H9 (cell line): Measurements from ENCODE around the gene RC3H1. TPM values are rescaled to one million over a fixed set of nuclear protein-coding genes. Genes with fewer than 3 reads are reported as not detected.

ENCODE experiments used
- DNase-seq: peaks from one replicate; pipeline ENCODE4 v3.0.0-alpha.2; 2017
- H2AFZ ChIP-seq: one replicate; pipeline ENCODE4 v1.6.1; 2013; ENCODE audit warnings: mild to moderate bottlenecking, low read length, control low read depth, moderate library complexity
- H2AK5ac ChIP-seq: 2 replicates; pipeline ENCODE4 v1.6.1; 2013; ENCODE audit warnings: low read length, control low read depth, mixed read lengths; ENCODE audit not compliant: insufficient read length
- H2BK120ac ChIP-seq: one replicate; pipeline ENCODE4 v1.6.1; 2013; ENCODE audit warnings: low read depth, mild to moderate bottlenecking, low read length, control low read depth, inconsistent platforms; ENCODE audit not compliant: poor library complexity, severe bottlenecking
- H2BK12ac ChIP-seq: 2 replicates; pipeline ENCODE4 v1.6.1; 2013; ENCODE audit warnings: low read length, control low read depth, mixed read lengths, low read depth; ENCODE audit not compliant: insufficient read length
- H2BK15ac ChIP-seq: 2 replicates; pipeline ENCODE4 v1.6.1; 2013; ENCODE audit warnings: low read depth, low read length, control low read depth
- H2BK20ac ChIP-seq: one replicate; pipeline ENCODE4 v1.6.1; 2013; ENCODE audit warnings: low read depth, mild to moderate bottlenecking, low read length, control low read depth, inconsistent platforms; ENCODE audit not compliant: poor library complexity, severe bottlenecking
- H2BK5ac ChIP-seq: 2 replicates; pipeline ENCODE4 v1.6.1; 2013; ENCODE audit warnings: low read length, control low read depth, mixed read lengths; ENCODE audit not compliant: insufficient read length
- H3K14ac ChIP-seq: 2 replicates; pipeline ENCODE4 v1.6.1; 2013; ENCODE audit warnings: low read length, control low read depth; ENCODE audit not compliant: insufficient read depth
- H3K18ac ChIP-seq: 2 replicates; pipeline ENCODE4 v1.6.1; 2013; ENCODE audit warnings: low read depth, mild to moderate bottlenecking, mixed read lengths, low read length, control low read depth; ENCODE audit not compliant: insufficient read length
- H3K23ac ChIP-seq: 2 replicates; pipeline ENCODE4 v1.6.1; 2013; ENCODE audit warnings: low read length, control low read depth, mixed read lengths, low read depth; ENCODE audit not compliant: insufficient read length
- H3K23me2 ChIP-seq: 2 replicates; pipeline ENCODE4 v1.6.1; 2013; ENCODE audit warnings: low read depth, mild to moderate bottlenecking, mixed read lengths, low read length, control low read depth; ENCODE audit not compliant: insufficient read length, poor library complexity, severe bottlenecking
- H3K27ac ChIP-seq: 2 replicates; pipeline ENCODE4 v1.5.1; 2013; ENCODE audit warnings: low read length, control low read depth, mixed read lengths, low read depth; ENCODE audit not compliant: insufficient read length
- H3K27me3 ChIP-seq: 2 replicates; pipeline ENCODE4 v1.6.1; 2013; ENCODE audit warnings: low read length, control low read depth, inconsistent platforms; ENCODE audit not compliant: insufficient read depth
- H3K4ac ChIP-seq: 2 replicates; pipeline ENCODE4 v1.6.1; 2013; ENCODE audit warnings: low read depth, mild to moderate bottlenecking, control low read depth, inconsistent platforms, low read length, moderate library complexity
- H3K4me1 ChIP-seq: 2 replicates; pipeline ENCODE4 v1.6.1; 2013; ENCODE audit warnings: low read length, control low read depth, inconsistent platforms; ENCODE audit not compliant: insufficient read depth
- H3K4me2 ChIP-seq: 2 replicates; pipeline ENCODE4 v1.6.1; 2013; ENCODE audit warnings: low read length, control low read depth, mixed read lengths; ENCODE audit not compliant: insufficient read length, insufficient read depth
- H3K56ac ChIP-seq: 2 replicates; pipeline ENCODE4 v1.6.1; 2013; ENCODE audit warnings: low read depth, mild to moderate bottlenecking, mixed read lengths, low read length, control low read depth; ENCODE audit not compliant: insufficient read length
- H3K79me1 ChIP-seq: 2 replicates; pipeline ENCODE4 v1.6.1; 2013; ENCODE audit warnings: low read depth, mild to moderate bottlenecking, moderate library complexity, low read length, control low read depth, inconsistent platforms; ENCODE audit not compliant: insufficient read depth, poor library complexity, severe bottlenecking
- H3K79me2 ChIP-seq: 2 replicates; pipeline ENCODE4 v1.6.1; 2013; ENCODE audit warnings: low read length, control low read depth, inconsistent platforms; ENCODE audit not compliant: insufficient read depth
- H3K9ac ChIP-seq: 2 replicates; pipeline ENCODE4 v1.6.1; 2013; ENCODE audit warnings: low read length, control low read depth, mixed read lengths; ENCODE audit not compliant: insufficient read length; ENCODE audit errors: extremely low read depth
- H3K9me3 ChIP-seq: one replicate; pipeline ENCODE4 v1.6.1; 2013; ENCODE audit warnings: low read depth, low read length, inconsistent platforms; ENCODE audit not compliant: control insufficient read depth
- H3T11ph ChIP-seq: one replicate; pipeline ENCODE4 v1.6.1; 2013; ENCODE audit warnings: mild to moderate bottlenecking, low read length, control low read depth, inconsistent platforms
- H4K20me1 ChIP-seq: one replicate; pipeline ENCODE4 v1.6.1; 2013; ENCODE audit not compliant: control insufficient read depth, insufficient read length, insufficient read depth
- H4K5ac ChIP-seq: 2 replicates; pipeline ENCODE4 v1.6.1; 2013; ENCODE audit warnings: low read depth, mild to moderate bottlenecking, mixed read lengths, low read length, control low read depth; ENCODE audit not compliant: insufficient read length
- H4K8ac ChIP-seq: replicated peaks from 2 replicates; pipeline ENCODE4 v1.6.1; 2013; ENCODE audit warnings: low read length, control low read depth, mixed read lengths, low read depth; ENCODE audit not compliant: insufficient read length
- H4K91ac ChIP-seq: 2 replicates; pipeline ENCODE4 v1.6.1; 2013; ENCODE audit warnings: low read depth, mild to moderate bottlenecking, moderate library complexity, mixed read lengths, low read length, control low read depth; ENCODE audit not compliant: insufficient read length
- H3K27ac Mint-ChIP-seq, 3 experiments: 2 replicates in 2 of 3; 3 replicates in 1 of 3; pipeline ENCODE4 v1.8.0; 2020 to 2021; ENCODE audit warnings: mixed read lengths in 3 of 3, mild to moderate bottlenecking in 1 of 3, moderate library complexity in 1 of 3
- H3K27me3 Mint-ChIP-seq: 2 replicates; pipeline ENCODE4 v1.8.0; 2021; ENCODE audit warnings: low read depth, mild to moderate bottlenecking, moderate library complexity, mixed read lengths
- H3K36me3 Mint-ChIP-seq, 3 experiments: 2 replicates in 2 of 3; 3 replicates in 1 of 3; pipeline ENCODE4 v1.8.0; 2020 to 2021; ENCODE audit warnings: low read depth in 3 of 3, mixed read lengths in 3 of 3; ENCODE audit not compliant: insufficient read depth in 1 of 3
- H3K4me1 Mint-ChIP-seq, 2 experiments: 2 replicates each; pipeline ENCODE4 v1.8.0; 2020; ENCODE audit warnings: mixed read lengths in 2 of 2
- H3K4me3 Mint-ChIP-seq, 2 experiments: 2 replicates in 1 of 2; 3 replicates in 1 of 2; pipeline ENCODE4 v1.8.0; 2020 to 2021; ENCODE audit warnings: mild to moderate bottlenecking in 2 of 2, mixed read lengths in 2 of 2, moderate library complexity in 1 of 2
- H3K9me3 Mint-ChIP-seq, 2 experiments: 2 replicates in 1 of 2; 3 replicates in 1 of 2; pipeline ENCODE4 v1.8.0; 2020; ENCODE audit warnings: mild to moderate bottlenecking in 2 of 2, mixed read lengths in 2 of 2, moderate library complexity in 1 of 2
- CTCF ChIP-seq: fragments of 200-600 bp; sonication (generic); conservative IDR thresholded peaks from 3 replicates; pipeline ENCODE4 v1.8.0; 2021; ENCODE audit warnings: antibody characterized with exemption, mild to moderate bottlenecking
- WGBS: extraction: QIAGEN DNeasy Blood & Tissue Kit; methylation state at CpG from one replicate; pipeline ENCODE4 v1.1.7; 2013; ENCODE audit warnings: missing lambda C conversion rate, low lambda C conversion rate, mixed read lengths; ENCODE audit not compliant: insufficient read length; ENCODE audit errors: extremely low coverage; 5-methylcytosine and 5-hydroxymethylcytosine counted together
- total RNA-seq: library from RNA; stranded (reverse); gene quantifications from 2 replicates; pipeline ENCODE4 v1.2.1, GENCODE V29; 2021

RC3H1 gene
- total RNA-seq, 1 experiment from 2014 or later, result 36.1 TPM

- no peaks in the 10 kb centered on the region for H3K79me1 ChIP-seq
- H3K4ac ChIP-seq, result no peak within 1 kb of the TSS
- H3K9ac ChIP-seq, result no peak within 1 kb of the TSS
- H3T11ph ChIP-seq, result no peak within 1 kb of the TSS
- H3K18ac ChIP-seq, result no peak within 1 kb of the TSS
- no peak for DNase-seq
- H2AK5ac ChIP-seq, result no peak within 1 kb of the TSS
- no peak within 1 kb of the TSS for H3K56ac ChIP-seq
- no peak within 1 kb of the TSS for H2BK20ac ChIP-seq
- H2AFZ ChIP-seq, result no peak within 1 kb of the TSS
- no peak within 1 kb of the TSS for H4K8ac ChIP-seq
- Mint-ChIP-seq H3K36me3 (no peaks in the 10 kb centered on the region), H3K4me1 (no peaks in the 10 kb centered on the region), H3K27ac (peak within 1 kb of the TSS in 2 of 3 experiments; percentile 6 to 56; a peak in 1 of 7 replicates), H3K27me3 (peaks cover 3% of the 10 kb centered on the region; the same call in 1 of the 2 replicates), H3K9me3 (no peaks in the 10 kb centered on the region), H3K4me3 (no peak within 1 kb of the TSS)
- H3K23me2 ChIP-seq, result no peaks in the 10 kb centered on the region
- no peak within 1 kb of the TSS for H2BK12ac ChIP-seq
- H2BK5ac ChIP-seq, result no peak within 1 kb of the TSS
- H4K91ac ChIP-seq, result no peak within 1 kb of the TSS
- no peak within 1 kb of the TSS for H3K4me2 ChIP-seq
- no CpG with 5 or more reads among the region's 3 CpGs for WGBS
- H3K9me3 ChIP-seq, result no peaks in the 10 kb centered on the region
- no peaks in the 10 kb centered on the region for H3K4me1 ChIP-seq
- no peak within 1 kb of the TSS for H3K27ac ChIP-seq
- H2BK15ac ChIP-seq, result no peak within 1 kb of the TSS
- no peak within 1 kb of the TSS for H3K14ac ChIP-seq
- no peak within 1 kb of the TSS for H4K5ac ChIP-seq
- no peak for TF ChIP-seq CTCF
- H4K20me1 ChIP-seq, result no peaks in the 10 kb centered on the region
- H3K23ac ChIP-seq, result no peak within 1 kb of the TSS
- no peaks in the 10 kb centered on the region for H3K79me2 ChIP-seq
- no peak within 1 kb of the TSS for H2BK120ac ChIP-seq
- H3K27me3 ChIP-seq, result no peaks in the 10 kb centered on the region
Measured at GRCh38 chr1:173917149-173917548, 105.0 kb downstream of the RC3H1 start, which contains the start of gene SERPINC1. Gene SERPINC1, minus strand, starts transcription at chr1:173917327. Its CDS starts 68 bp downstream, at chr1:173917259.
